Subcutaneous adipose tissue (tissue), 4 donors: ENCODE data around the gene LENEP. TPM values are rescaled to one million over a fixed set of nuclear protein-coding genes. Genes with fewer than 3 reads are reported as not detected.

Experiments used
- CTCF ChIP-seq: fragments of 450-650 bp; IDR thresholded peaks from one replicate; pipeline ENCODE4 v1.5.1; 2016; ENCODE audit warnings: low read depth, mild to moderate bottlenecking, control low read depth, antibody characterized with exemption, moderate library complexity
- total RNA-seq, 4 donors: library from RNA; depleted of rRNA; stranded (reverse); fragments of >200 nt; gene quantifications; one replicate each; pipeline ENCODE4 v1.1.0, GENCODE V29; 2016

Gene LENEP
- total RNA-seq, 4 donors from 2014 or later, result not detected

- no peak for TF ChIP-seq CTCF
These were observed 39.5 kb downstream of the LENEP start for GRCh38 chr1:155032886-155033285.

- no peak for TF ChIP-seq CTCF
These were observed 40.1 kb downstream of the LENEP start, which contains the start of the genes DCST1 and DCST2 for GRCh38 chr1:155033524-155033923. DCST1 (plus strand) TSS chr1:155033824; CDS start chr1:155034037, 213 bp downstream. DCST2 (minus strand) TSS chr1:155033781; CDS start chr1:155033701, 80 bp downstream.

GRCh38 chr1:155034318-155035208 is 41.2 kb downstream of the LENEP start:
- TF ChIP-seq CTCF, result no peak

- TF ChIP-seq CTCF, result no peak
These were observed 42.5 kb downstream of the LENEP start for GRCh38 chr1:155035936-155036335.

GRCh38 chr1:155037043-155037442 is 43.7 kb downstream of the LENEP start:
- TF ChIP-seq CTCF, result no peak

- no peak for TF ChIP-seq CTCF
These were observed 44.6 kb downstream of the LENEP start for GRCh38 chr1:155037851-155038441.

- TF ChIP-seq CTCF, result no peak
These were observed 45.4 kb downstream of the LENEP start for GRCh38 chr1:155038602-155039307.
